Fibroblast of the aortic adventitia (primary cell): ENCODE measurements around the gene NRXN3. TPM values are rescaled to one million over a fixed set of nuclear protein-coding genes. Genes with fewer than 3 reads are reported as not detected.

Experiments used
- DNase-seq: peaks from one replicate; pipeline ENCODE4 v3.0.0-alpha.2; 2010; ENCODE audit warnings: low read depth
- H3K4me3 ChIP-seq: 2 replicates; pipeline ENCODE4 v1.5.1; 2011; ENCODE audit warnings: low read depth, mild to moderate bottlenecking, control low read depth, low read length, moderate library complexity
- CTCF ChIP-seq: IDR thresholded peaks from 2 replicates; pipeline ENCODE4 v1.5.1; 2011; ENCODE audit warnings: mild to moderate bottlenecking, low read length, control low read depth, inconsistent platforms; ENCODE audit not compliant: insufficient read depth
- total RNA-seq: library from RNA; depleted of rRNA; stranded (reverse); fragments of >200 nt; gene quantifications from 2 replicates; pipeline ENCODE4 v1.2.3, GENCODE V29; 2012; ENCODE audit warnings: low replicate concordance

The NRXN3 gene
- total RNA-seq, 1 donor = 0.18 TPM

GRCh38 chr14:78164226-78164853 is 5.8 kb upstream of the NRXN3 start:
- no peak for DNase-seq

DNA sequence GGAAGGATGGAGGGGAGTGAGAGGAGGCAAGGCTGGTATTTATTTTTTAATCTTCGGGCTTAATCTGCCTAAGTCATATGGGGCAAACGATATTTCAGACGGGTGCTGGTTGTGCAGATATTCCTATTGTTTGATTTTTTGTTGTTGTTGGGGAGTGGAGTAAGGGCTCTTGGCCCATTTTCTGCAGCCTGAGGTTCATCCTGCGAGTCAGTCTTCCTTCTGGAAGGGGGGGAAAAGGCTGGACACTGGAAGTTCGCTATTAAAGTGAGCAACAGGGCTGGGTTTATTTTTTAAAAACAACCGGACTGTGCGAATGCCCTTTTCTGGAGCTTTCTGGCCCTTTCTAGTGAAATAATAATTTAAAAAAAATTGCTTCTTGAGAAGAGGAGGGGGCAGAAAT is 2.3 kb downstream of the NRXN3 start:
- DNase-seq = no peak

More at GRCh38 chr14:78164226-78164853, 5.8 kb upstream of the NRXN3 start:
- peak; percentile 30 for TF ChIP-seq CTCF
- H3K4me3 ChIP-seq = no peak overlapping the region

DNA sequence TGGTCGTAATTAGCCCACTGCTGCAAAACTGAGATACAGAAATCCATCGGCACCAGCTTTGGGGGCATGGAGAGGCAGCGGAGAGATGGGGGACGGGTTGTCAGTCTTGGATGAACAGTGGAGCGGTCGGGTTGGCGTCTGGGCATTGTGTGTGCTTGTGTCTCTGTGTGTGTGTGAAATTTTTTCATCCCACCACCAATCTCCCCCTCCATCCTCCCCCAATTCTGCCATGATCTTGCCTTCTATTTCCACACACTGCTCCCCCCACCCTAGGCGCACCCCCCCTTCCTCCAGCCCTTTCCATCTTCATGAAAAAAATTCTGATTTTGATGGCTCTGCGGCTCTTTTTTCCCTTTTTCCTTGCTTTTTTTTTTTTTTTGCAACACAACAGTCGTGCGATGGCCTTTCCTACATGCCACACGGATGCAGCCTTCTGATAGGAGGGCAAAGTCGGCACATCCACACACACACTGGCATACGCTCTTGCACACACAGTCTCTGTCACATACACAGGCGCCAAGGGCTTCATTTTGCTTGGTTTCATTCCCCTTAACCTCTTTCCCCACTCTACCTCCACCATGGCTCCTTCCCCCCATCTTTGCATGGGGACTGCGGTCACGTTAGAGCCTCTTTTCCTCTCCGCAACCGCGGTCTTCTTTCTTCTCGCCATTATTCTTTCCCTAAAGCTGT is 3.3 kb downstream of the NRXN3 start:
- no peak for TF ChIP-seq CTCF
- H3K4me3 ChIP-seq = no peak overlapping the region
- no peak for DNase-seq

More for the DNA sequence above, 2.3 kb downstream of the NRXN3 start:
- no peak for TF ChIP-seq CTCF
- no peak overlapping the region for H3K4me3 ChIP-seq

DNA sequence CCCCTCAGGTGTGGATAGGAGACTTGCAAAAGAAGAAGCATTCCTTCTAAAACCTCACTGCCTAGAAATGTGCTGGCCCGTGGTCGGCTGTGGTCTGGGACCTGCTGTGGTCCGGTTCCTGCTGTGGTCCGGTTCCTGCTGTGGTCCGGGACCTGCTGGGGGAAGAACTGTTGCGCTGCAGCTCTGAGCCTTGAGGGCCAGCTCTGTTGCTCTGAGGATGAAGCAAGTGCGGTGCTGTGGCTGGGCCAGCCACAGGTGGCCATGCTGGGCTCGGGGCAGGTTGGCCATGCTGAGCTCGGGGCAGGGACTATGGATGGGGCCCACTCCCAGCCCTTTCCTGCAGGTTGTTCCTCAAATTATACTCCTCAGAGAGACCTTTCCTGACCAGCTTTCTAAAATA is 5.2 kb downstream of the NRXN3 start:
- TF ChIP-seq CTCF = no peak
- no peak overlapping the region for H3K4me3 ChIP-seq
- no peak for DNase-seq

GRCh38 chr14:78178071-78178470 is 7.9 kb downstream of the NRXN3 start:
- no peak for TF ChIP-seq CTCF
- DNase-seq = no peak

GRCh38 chr14:78178971-78179370 is 8.8 kb downstream of the NRXN3 start:
- no peak overlapping the region for H3K4me3 ChIP-seq
- DNase-seq = no peak
- TF ChIP-seq CTCF = no peak

More at GRCh38 chr14:78178071-78178470, 7.9 kb downstream of the NRXN3 start:
- H3K4me3 ChIP-seq = no peak overlapping the region
